ENCODE results near the gene LRBA. TPM values are rescaled to one million over a fixed set of nuclear protein-coding genes. Genes with fewer than 3 reads are reported as not detected.

Gene LRBA
- total RNA-seq, 3 donors from 2014 or later: 52.0 to 68.5 (median 63.6) TPM

GRCh38 chr4:150237110-150237872, 777.8 kb downstream of the LRBA start:
- no peak for ATAC-seq
- Mint-ChIP-seq H3K4me1 (ENCODE audit: low read depth) (no peaks in the 10 kb centered on the region), H3K36me3 (ENCODE audit: insufficient read depth) (no peaks in the 10 kb centered on the region), H3K27me3 (ENCODE audit: low read depth) (peaks cover 5% of the 10 kb centered on the region), H3K4me3 (no peak overlapping the region), H3K9me3 (no peaks in the 10 kb centered on the region)
- no peak for DNase-seq

DNA sequence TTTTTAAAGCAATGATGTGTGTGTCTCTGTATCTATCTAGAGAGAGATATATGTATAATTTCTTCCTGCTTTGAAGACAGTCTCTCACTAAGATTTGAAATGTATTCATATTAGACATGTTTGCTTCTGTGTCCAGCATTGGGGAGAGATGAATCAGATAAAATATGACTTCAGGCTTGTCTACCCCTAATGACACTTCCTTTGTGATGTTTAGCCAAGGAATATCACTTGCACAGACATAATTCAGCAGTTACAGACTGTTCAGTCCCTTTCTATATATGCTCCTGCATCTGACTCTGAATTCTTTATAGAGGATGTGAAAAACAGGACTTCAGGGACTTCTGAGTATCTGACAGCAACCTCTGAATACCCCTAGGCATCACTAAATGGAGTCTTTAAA, 778.5 kb downstream of the LRBA start:
- Mint-ChIP-seq H3K9me3 (no peaks in the 10 kb centered on the region), H3K36me3 (ENCODE audit: insufficient read depth) (no peaks in the 10 kb centered on the region), H3K27me3 (ENCODE audit: low read depth) (peaks cover 5% of the 10 kb centered on the region), H3K4me1 (ENCODE audit: low read depth) (no peaks in the 10 kb centered on the region), H3K4me3 (no peak overlapping the region)
- DNase-seq (no peak), ATAC-seq (no peak)

- peaks cover 5% of the 10 kb centered on the region for H3K27me3 Mint-ChIP-seq (ENCODE audit: low read depth)
- ATAC-seq: no peak
- no peaks in the 10 kb centered on the region for H3K36me3 Mint-ChIP-seq (ENCODE audit: insufficient read depth)
- H3K9me3 Mint-ChIP-seq: no peaks in the 10 kb centered on the region
- no peak for DNase-seq
- H3K4me1 Mint-ChIP-seq (ENCODE audit: low read depth): no peaks in the 10 kb centered on the region
- no peak overlapping the region for H3K4me3 Mint-ChIP-seq
These were observed 779.2 kb downstream of the LRBA start for GRCh38 chr4:150235808-150236271.

DNA sequence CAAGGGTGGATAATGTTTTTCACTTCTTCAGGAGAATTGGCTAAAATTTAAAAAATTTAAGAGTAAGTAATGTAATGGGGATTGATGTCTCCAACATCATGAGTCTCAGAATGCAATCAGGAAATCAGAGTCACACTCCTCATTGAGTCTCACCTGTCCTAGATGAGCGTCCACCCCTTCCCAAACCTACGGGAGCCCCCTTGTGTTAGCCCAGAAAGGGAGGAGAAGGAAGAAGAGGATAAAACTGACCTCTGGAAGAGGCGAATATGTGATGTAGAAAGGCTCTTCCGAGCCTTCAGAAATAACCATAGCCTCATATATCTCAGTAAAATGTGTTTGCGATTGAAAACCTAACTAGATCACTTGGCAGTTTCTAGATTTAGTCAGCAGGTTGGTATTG, 779.8 kb downstream of the LRBA start:
- no peaks in the 10 kb centered on the region for H3K4me1 Mint-ChIP-seq (ENCODE audit: low read depth)
- H3K4me3 Mint-ChIP-seq: no peak overlapping the region
- H3K27me3 Mint-ChIP-seq (ENCODE audit: low read depth): peaks cover 5% of the 10 kb centered on the region
- ATAC-seq (no peak), DNase-seq (no peak)
- H3K36me3 Mint-ChIP-seq (ENCODE audit: insufficient read depth): no peaks in the 10 kb centered on the region
- H3K9me3 Mint-ChIP-seq: no peaks in the 10 kb centered on the region

DNA sequence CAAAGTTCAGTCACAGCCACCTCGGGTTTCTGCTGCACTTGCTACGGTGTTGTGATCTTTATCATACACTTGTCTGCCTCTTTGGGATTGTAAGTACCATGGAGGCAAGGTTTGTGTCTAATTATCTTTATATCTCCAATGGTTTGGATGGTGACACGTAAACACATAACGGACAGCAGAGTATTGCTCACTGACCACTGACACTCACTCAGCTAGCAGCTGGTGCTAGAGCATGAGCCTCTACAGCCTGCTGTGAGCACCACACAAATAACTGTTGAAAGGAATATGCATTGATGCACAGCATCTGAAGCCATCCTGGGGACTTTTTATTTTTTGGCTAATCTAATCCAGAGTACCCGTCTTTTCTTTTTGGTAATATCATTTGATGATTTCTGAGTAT, 780.8 kb downstream of the LRBA start:
- Mint-ChIP-seq H3K4me3 (no peak overlapping the region), H3K36me3 (ENCODE audit: insufficient read depth) (no peaks in the 10 kb centered on the region), H3K4me1 (ENCODE audit: low read depth) (no peaks in the 10 kb centered on the region), H3K9me3 (no peaks in the 10 kb centered on the region), H3K27me3 (ENCODE audit: low read depth) (peaks cover 5% of the 10 kb centered on the region)
- DNase-seq (no peak), ATAC-seq (no peak)

DNA sequence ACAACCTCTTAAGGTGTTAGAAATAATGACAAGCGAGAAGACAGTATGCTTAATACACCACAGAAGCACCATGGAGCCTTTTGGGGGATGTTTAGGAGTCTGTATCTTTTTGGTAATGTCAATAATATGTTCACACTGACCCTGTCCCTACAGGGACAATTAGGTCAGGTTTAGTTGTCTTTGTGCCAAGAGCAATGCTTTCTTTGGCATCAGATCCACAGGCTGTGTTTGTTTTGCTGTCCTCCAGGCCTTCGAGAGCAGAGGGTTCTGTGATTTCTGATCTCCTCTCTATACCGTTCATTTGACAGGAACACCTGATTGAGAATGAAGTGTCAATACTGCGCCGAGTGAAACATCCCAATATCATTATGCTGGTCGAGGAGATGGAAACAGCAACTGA, 783.1 kb downstream of the LRBA start:
- no peak overlapping the region for H3K4me3 Mint-ChIP-seq
- H3K36me3 Mint-ChIP-seq (ENCODE audit: insufficient read depth): no peaks in the 10 kb centered on the region
- H3K9me3 Mint-ChIP-seq: no peaks in the 10 kb centered on the region
- no peak for ATAC-seq
- peaks cover 11% of the 10 kb centered on the region for H3K27me3 Mint-ChIP-seq (ENCODE audit: low read depth)
- no peak for DNase-seq
- H3K4me1 Mint-ChIP-seq (ENCODE audit: low read depth): no peaks in the 10 kb centered on the region

GRCh38 chr4:150231107-150231770, 783.8 kb downstream of the LRBA start:
- Mint-ChIP-seq H3K4me3 (no peak overlapping the region), H3K4me1 (ENCODE audit: low read depth) (no peaks in the 10 kb centered on the region), H3K9me3 (no peaks in the 10 kb centered on the region), H3K27me3 (ENCODE audit: low read depth) (peaks cover 11% of the 10 kb centered on the region), H3K36me3 (ENCODE audit: insufficient read depth) (no peaks in the 10 kb centered on the region)
- DNase-seq: no peak
- no peak for ATAC-seq

DNA sequence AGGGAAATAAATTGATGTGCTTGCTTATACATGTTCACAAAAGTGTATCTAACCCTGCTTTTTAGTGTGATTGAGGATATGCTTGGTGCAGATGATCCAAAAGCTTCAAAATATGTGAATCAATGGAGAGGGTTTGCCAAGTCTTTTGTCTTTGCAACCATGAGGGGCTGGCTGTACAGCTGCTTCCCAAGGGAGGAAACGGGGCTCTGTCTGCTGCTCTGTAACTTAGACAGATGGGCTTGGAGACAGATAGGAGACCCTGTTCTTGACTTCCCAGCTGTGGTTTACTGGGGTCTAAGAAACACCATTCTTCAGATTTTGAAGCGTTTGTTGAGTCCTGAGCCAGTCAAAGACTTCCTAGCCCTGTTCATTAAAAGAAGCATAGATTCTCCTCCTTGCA, 784.5 kb downstream of the LRBA start:
- peaks cover 11% of the 10 kb centered on the region for H3K27me3 Mint-ChIP-seq (ENCODE audit: low read depth)
- no peaks in the 10 kb centered on the region for H3K36me3 Mint-ChIP-seq (ENCODE audit: insufficient read depth)
- H3K4me1 Mint-ChIP-seq (ENCODE audit: low read depth): no peaks in the 10 kb centered on the region
- DNase-seq: no peak
- no peak overlapping the region for H3K4me3 Mint-ChIP-seq
- H3K9me3 Mint-ChIP-seq: no peaks in the 10 kb centered on the region
- no peak for ATAC-seq

DNA sequence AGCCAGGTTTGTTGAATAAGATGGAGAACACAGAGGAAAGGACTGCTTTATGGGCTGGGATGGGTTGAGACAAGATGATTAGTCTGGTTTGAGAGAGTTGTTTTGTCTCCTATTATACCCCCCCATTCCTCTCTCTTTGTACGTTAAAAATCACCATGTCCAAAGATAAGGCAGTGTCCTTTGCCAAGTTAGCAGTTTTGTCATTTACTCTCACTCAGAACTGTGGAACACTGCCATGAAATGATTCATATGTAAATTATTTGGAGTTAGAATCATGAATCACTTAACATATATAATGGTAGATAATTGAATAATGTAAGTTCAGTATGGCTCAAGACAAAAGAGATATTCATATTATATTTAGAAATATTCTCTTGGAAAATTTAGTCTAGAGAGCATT, 785.6 kb downstream of the LRBA start:
- DNase-seq (no peak), ATAC-seq (no peak)
- Mint-ChIP-seq H3K27me3 (ENCODE audit: low read depth) (peaks cover 11% of the 10 kb centered on the region), H3K4me1 (ENCODE audit: low read depth) (no peaks in the 10 kb centered on the region), H3K4me3 (no peak overlapping the region), H3K36me3 (ENCODE audit: insufficient read depth) (no peaks in the 10 kb centered on the region), H3K9me3 (no peaks in the 10 kb centered on the region)

- no peak for ATAC-seq
- no peak overlapping the region for H3K4me3 Mint-ChIP-seq
- DNase-seq: no peak
- no peaks in the 10 kb centered on the region for H3K9me3 Mint-ChIP-seq
- H3K36me3 Mint-ChIP-seq (ENCODE audit: insufficient read depth): no peaks in the 10 kb centered on the region
- no peaks in the 10 kb centered on the region for H3K4me1 Mint-ChIP-seq (ENCODE audit: low read depth)
- peaks cover 6% of the 10 kb centered on the region for H3K27me3 Mint-ChIP-seq (ENCODE audit: low read depth)
These were observed 790.0 kb downstream of the LRBA start for GRCh38 chr4:150224896-150225591.

GRCh38 chr4:150219841-150220240, 795.2 kb downstream of the LRBA start:
- Mint-ChIP-seq H3K4me1 (ENCODE audit: low read depth) (no peaks in the 10 kb centered on the region), H3K36me3 (ENCODE audit: insufficient read depth) (no peaks in the 10 kb centered on the region), H3K4me3 (no peak overlapping the region), H3K9me3 (no peaks in the 10 kb centered on the region), H3K27me3 (ENCODE audit: low read depth) (no peaks in the 10 kb centered on the region)
- ATAC-seq (no peak), DNase-seq (no peak)

DNA sequence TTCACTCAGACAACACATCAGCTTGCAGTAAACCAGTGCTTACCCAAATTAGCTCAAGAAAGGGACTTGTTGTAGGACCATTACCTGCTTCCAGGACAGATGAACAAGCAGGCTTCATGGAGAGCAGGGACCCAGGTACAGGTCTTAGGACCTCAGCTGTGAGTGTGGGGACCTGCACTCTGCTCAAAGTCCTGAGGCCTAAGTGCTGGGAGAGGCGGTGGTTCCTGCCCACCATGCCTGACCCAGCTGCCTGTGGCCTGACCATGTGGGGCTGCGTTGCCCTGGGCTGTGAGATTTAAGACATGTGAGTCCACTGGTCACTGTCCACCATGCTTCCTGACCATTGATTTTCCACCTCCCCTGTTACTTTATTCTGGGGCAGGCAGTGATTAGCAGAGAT, 796.6 kb downstream of the LRBA start:
- H3K4me3 Mint-ChIP-seq: no peak overlapping the region
- no peak for DNase-seq
- H3K4me1 Mint-ChIP-seq (ENCODE audit: low read depth): no peaks in the 10 kb centered on the region
- H3K36me3 Mint-ChIP-seq (ENCODE audit: insufficient read depth): no peaks in the 10 kb centered on the region
- H3K9me3 Mint-ChIP-seq: no peaks in the 10 kb centered on the region
- no peak for ATAC-seq
- H3K27me3 Mint-ChIP-seq (ENCODE audit: low read depth): no peaks in the 10 kb centered on the region

GRCh38 chr4:150217808-150218207, 797.3 kb downstream of the LRBA start:
- H3K27me3 Mint-ChIP-seq (ENCODE audit: low read depth): no peaks in the 10 kb centered on the region
- DNase-seq: no peak
- H3K4me1 Mint-ChIP-seq (ENCODE audit: low read depth): no peaks in the 10 kb centered on the region
- ATAC-seq: no peak
- H3K9me3 Mint-ChIP-seq: no peaks in the 10 kb centered on the region
- no peak overlapping the region for H3K4me3 Mint-ChIP-seq
- no peaks in the 10 kb centered on the region for H3K36me3 Mint-ChIP-seq (ENCODE audit: insufficient read depth)

DNA sequence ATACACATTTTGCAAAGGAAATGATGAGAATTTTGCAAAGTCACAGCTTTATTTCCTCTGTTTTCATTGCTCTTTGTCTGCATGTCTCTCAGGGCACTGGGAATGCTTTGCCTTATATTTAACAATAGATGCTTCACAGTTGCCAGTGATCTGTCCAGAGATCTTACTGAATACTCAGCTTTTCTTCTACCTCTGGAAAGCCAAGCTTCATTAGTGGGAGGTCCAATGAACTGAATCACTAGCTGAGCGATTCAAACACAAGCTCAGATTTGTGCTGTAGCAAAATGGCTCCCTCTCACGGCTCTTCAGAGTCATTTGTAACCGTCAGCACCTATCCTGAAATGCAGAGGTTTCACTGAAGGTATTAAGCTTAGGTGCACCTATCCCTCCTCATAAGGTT, 797.9 kb downstream of the LRBA start:
- ATAC-seq (no peak), DNase-seq (no peak)
- Mint-ChIP-seq H3K4me1 (ENCODE audit: low read depth) (no peaks in the 10 kb centered on the region), H3K27me3 (ENCODE audit: low read depth) (peaks cover under 1% of the 10 kb centered on the region), H3K9me3 (no peaks in the 10 kb centered on the region), H3K36me3 (ENCODE audit: insufficient read depth) (no peaks in the 10 kb centered on the region), H3K4me3 (no peak overlapping the region)

DNA sequence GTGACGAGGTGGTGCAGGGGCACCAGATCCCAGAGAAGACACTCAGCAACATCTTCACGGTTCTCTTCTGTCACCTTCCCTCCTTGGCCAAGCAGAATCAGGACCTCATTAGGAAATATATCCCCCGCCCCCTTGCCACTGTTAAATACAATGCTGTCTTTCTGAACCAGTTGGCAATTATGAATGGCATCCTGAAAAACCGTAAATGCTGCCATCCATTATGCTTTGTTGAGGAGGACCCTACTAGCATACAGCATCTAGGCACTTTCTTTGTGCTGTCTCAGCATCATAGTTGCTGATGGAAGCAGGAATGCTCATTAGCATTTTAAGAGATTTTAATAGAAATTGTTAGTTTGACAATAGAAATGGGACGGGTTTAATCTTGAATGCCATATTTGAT, 798.4 kb downstream of the LRBA start:
- H3K9me3 Mint-ChIP-seq: no peaks in the 10 kb centered on the region
- H3K27me3 Mint-ChIP-seq (ENCODE audit: low read depth): peaks cover 2% of the 10 kb centered on the region
- H3K36me3 Mint-ChIP-seq (ENCODE audit: insufficient read depth): no peaks in the 10 kb centered on the region
- ATAC-seq: no peak
- DNase-seq: no peak
- H3K4me3 Mint-ChIP-seq: no peak overlapping the region
- H3K4me1 Mint-ChIP-seq (ENCODE audit: low read depth): no peaks in the 10 kb centered on the region

Data from activated T-cell treated with anti-CD3 and anti-CD28 coated beads, Interleukin-2, amount 50 U/mL, for 4 hours (primary cell).